IPS DF 4.7 (cell line): ENCODE measurements around the gene ZNF490.

ENCODE experiments used
- DNase-seq: peaks from one replicate; pipeline ENCODE4 v3.0.0-alpha.2; 2013; ENCODE audit warnings: low spot score; ENCODE audit errors: extremely low read depth

Gene ZNF490

GRCh38 chr19:12544401-12544876 lies 66.2 kb downstream of the ZNF490 start:
- DNase-seq = no peak

- DNase-seq = no peak
These were observed 66.8 kb downstream of the ZNF490 start for GRCh38 chr19:12543855-12544254.
